Mononuclear cell (primary cell): ENCODE data around the gene CSNK2A1. TPM values are rescaled to one million over a fixed set of nuclear protein-coding genes. Genes with fewer than 3 reads are reported as not detected.

Experiments
- H3K27me3 ChIP-seq: 2 replicates; pipeline ENCODE4 v1.6.0; 2011; ENCODE audit warnings: low read length, control low read depth; ENCODE audit not compliant: insufficient read depth
- H3K4me1 ChIP-seq: 2 replicates; pipeline ENCODE4 v1.5.1; 2011; ENCODE audit warnings: mild to moderate bottlenecking, low read length, control low read depth; ENCODE audit not compliant: insufficient read depth
- H3K4me3 ChIP-seq: 2 replicates; pipeline ENCODE4 v1.5.1; 2011; ENCODE audit warnings: mild to moderate bottlenecking, low read length, moderate library complexity
- H3K9me3 ChIP-seq: 2 replicates; pipeline ENCODE4 v1.5.1; 2011; ENCODE audit warnings: low read depth, mild to moderate bottlenecking, control low read depth, low read length
- total RNA-seq: library from RNA; depleted of rRNA; stranded (reverse); fragments of >200 nt; gene quantifications from one replicate; pipeline ENCODE4 v1.2.3, GENCODE V29; 2012

CSNK2A1 gene
- total RNA-seq, 1 donor, result 54.7 TPM

DNA sequence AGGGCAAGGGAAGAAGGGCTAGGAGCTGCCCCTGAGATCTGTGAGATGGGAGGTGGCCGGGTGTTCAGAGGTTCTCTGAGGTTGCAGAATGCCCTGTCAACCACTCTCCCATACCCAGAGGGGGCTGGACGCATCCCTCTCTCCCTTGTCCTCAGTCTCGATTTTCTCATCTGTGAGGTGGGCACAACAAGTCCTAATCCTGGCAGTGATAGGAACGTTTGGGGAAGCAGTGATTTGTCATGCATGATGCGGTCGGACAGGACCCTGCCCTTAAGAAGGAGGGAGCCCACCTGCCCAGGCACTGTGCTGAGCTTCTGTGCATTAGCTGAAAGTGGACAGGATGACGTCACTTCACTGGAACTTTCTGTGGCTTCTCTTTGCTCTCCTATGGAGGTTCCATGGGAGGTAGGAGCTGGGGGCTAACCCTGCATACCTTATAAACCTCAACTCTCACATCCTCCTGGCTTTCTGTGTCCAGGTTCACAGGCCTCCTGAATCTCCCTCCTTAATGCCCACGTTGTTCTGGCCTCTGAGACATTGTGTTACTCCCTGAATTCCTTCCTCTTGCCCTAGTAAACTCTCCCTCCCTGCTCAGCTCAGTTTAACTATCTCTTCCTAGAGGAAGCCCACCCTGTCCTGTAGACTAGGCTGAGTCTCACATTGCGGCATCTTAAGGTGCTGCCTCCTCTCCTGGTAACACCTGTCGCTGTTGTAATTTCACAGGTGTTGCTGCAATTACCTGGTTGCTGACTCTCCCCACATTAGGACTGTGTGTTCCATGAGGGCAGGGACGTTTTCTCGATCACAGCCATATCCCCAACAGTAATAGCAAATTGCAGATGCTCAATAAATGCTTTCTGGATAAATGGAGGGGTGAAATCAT is 30.1 kb upstream of the CSNK2A1 start:
- Histone ChIP-seq H3K4me1 (no peaks in the 10 kb centered on the region), H3K4me3 (no peak overlapping the region), H3K9me3 (no peaks in the 10 kb centered on the region), H3K27me3 (peaks cover 3% of the 10 kb centered on the region)

DNA sequence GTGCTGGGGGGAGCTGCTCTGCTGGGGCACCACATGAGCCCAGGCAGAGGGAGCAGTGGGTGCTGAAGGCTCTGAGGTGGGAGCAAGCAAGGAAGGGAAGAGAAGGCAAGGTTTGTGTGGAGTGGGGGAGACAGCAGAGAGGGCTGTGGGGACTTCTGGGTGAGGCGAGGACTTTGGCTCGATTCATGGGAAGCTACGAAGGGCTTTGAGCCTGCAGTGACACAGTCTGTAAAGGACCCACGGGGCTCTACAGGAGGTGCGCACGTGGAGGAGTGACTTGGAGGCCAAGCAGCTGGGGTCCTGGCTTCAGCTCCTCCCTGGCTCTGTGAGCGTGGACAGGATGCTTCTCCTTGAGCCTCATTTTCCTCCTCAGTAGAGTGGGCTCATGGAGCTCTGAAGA is 29.1 kb upstream of the CSNK2A1 start:
- Histone ChIP-seq H3K4me1 (no peaks in the 10 kb centered on the region), H3K4me3 (no peak overlapping the region), H3K27me3 (peaks cover 3% of the 10 kb centered on the region), H3K9me3 (no peaks in the 10 kb centered on the region)

DNA sequence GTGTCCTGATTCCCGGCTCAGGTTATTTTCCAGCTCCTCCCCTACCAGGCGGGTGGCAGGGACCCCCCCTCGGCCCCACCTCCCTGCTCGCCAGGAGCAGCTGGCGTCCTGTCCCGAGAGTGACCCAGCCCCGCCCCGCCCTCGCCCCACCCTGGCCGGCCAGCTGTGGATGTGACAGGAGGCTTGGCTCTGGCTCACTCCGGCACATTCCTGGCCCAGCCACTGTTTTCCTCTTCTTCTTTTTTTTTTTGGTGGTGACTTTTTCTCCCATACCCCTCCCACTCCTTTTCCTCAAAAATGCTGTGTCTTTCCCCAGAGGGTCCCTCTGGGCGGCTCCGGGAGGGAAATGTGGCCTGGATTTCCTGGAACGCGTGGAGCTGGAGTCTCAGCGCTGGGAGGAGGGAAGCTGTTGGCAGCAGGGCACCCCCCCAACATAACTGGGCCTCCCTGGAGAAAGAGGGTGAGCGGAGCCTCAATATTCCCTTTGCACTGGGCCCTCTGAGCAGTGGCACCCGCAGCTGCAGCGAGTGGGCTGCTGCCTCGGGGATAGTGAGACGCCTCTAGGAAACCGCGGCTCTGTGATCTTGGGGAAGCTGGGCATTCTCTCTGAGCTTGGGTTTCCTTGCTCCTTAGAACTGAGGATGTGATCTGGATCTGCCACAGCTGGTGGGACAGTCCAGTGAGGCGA is 28.3 kb upstream of the CSNK2A1 start:
- peaks cover 3% of the 10 kb centered on the region for H3K27me3 ChIP-seq

DNA sequence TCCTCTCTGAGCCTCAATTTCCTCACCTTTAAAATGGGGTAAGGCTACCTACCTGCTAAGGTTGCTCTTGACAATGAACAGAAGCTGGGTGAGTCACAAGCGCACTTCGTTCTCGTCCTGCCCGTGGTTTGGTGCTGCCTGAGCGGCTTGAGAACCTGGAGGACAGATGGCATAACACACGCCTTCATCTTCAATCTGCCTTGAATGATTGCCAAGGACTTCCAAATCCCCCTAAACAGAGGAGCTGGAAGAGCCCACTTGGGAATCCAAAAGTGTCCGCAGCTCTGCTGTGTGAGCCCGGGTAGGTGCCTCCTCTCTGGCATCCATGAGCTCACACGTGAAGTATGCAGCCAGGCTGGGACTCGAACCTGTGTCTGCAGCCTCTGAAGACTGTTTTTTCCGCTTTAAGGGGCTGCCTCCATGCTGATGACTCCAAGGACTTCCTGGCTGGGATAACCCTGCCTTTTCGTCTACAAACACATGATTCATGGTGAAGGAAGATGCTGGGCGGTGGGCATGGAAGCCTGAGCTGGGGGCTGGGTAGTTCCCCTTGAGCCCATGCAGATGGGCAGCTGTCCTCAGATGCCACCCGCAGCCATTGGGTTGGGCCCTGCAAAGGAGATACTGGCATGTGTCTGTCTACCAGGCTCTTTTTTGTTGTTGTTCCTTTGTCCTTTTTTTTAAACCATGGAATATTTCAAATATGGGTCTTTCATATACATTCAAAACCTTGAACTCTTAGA is 25.3 kb upstream of the CSNK2A1 start:
- Histone ChIP-seq H3K4me3 (no peak overlapping the region), H3K4me1 (no peaks in the 10 kb centered on the region), H3K27me3 (peaks cover 3% of the 10 kb centered on the region), H3K9me3 (no peaks in the 10 kb centered on the region)

More for the DNA sequence above, 28.3 kb upstream of the CSNK2A1 start:
- Histone ChIP-seq H3K4me1 (no peaks in the 10 kb centered on the region), H3K4me3 (no peak overlapping the region), H3K9me3 (no peaks in the 10 kb centered on the region)

DNA sequence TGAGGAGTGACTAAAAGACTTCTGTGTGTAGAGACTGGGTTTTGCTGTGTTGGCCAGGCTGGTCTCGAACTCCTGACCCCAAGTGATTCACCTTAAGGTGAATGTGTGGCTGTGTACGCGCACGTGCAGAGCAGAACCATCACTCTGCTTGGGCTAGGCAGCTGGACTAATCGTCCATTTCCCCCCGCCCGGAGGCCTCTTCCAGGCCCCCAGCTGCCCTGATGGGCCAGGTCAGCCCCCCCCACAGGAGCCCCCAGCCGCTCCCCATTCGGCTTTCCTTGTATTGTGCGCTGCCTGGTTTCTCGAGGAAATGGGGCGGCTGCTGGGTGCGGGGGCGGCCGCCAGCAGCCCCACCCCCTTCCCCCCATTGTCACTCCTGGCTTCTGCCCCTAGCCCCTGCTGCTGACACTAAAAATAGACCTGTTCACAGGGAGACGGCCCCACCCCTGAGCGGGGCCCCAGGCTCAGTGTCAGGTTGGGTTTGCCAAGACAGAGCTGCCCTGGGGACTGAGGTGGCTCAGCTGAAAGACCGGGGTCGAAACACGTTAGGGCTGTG is 24.6 kb upstream of the CSNK2A1 start:
- H3K27me3 ChIP-seq, result peaks cover 3% of the 10 kb centered on the region
- no peak overlapping the region for H3K4me3 ChIP-seq
- H3K4me1 ChIP-seq, result no peaks in the 10 kb centered on the region
- no peaks in the 10 kb centered on the region for H3K9me3 ChIP-seq

DNA sequence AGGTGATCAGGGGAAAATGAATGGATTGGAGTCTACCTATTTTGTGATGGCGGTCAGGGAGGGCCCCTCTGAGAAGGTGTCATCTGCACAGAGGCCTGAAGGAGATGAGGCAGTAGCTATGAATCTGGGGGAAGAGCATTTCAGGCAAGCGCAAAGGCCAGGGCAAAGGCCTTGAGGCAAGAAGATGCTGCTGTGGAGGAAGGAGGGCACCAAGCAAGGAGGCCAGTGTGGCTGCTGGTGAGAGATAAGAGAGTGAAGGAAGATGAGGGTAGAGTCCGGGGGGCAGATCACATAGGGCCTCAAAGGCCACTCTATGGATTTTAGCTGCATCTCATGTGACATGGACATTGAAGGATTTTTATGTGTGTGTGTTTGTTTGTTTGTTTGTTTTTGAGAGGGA is 20.6 kb upstream of the CSNK2A1 start:
- Histone ChIP-seq H3K4me1 (no peaks in the 10 kb centered on the region), H3K9me3 (no peaks in the 10 kb centered on the region), H3K4me3 (no peak overlapping the region), H3K27me3 (no peaks in the 10 kb centered on the region)

DNA sequence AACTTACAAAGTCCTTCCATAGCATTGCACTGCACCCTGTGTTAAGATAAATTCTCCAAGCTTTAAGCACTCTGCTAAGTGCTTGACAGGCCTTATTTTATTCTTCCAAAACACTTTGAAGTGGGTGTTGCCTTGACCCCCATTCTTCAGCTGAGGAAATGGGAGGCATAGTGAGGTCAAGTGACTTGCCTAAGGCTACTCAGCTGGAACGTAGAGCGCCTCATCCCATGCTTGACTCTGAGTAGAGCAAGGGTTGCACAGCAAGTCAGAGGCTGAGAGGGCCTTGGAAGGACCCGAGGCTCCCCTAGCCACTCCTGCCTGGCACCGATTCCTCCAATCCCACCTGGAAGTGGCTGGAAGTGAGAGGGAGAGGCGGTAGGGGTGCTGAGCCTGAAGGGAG is 19.6 kb upstream of the CSNK2A1 start:
- H3K4me3 ChIP-seq, result no peak overlapping the region
- H3K4me1 ChIP-seq, result no peaks in the 10 kb centered on the region
- no peaks in the 10 kb centered on the region for H3K9me3 ChIP-seq
- H3K27me3 ChIP-seq, result no peaks in the 10 kb centered on the region

DNA sequence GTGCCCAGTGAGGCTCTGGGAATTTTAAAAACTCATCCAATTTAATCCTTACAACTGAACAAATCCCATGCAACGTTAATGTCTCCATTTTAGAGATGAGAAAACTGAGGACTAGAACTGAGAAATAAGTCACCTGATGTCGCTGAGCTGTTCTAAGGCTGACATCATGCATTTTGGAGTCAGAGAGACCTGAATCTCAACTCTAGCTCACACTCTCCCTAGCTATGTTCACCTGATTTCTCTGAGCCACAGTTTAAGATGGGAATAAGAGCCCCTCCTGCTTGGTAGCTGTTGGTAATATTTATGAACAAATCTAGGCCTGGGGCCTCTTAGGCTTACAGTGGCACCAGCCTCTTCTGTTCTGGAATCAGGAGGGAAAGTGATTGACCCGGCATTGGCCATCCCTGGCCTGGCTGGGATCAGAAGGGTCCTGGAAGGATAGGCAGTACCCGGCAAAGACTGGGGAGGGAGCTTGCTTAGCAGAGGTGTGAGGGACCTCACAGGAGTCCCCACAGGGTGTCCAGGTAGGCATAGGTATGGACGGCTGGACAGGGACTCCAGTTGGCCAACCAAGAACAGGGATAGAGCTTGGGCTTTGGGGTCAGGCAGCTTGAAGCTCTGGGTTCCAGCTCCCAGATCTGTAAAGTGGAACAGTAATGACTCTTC is 18.8 kb upstream of the CSNK2A1 start:
- Histone ChIP-seq H3K4me3 (no peak overlapping the region), H3K27me3 (no peaks in the 10 kb centered on the region), H3K4me1 (no peaks in the 10 kb centered on the region), H3K9me3 (no peaks in the 10 kb centered on the region)

DNA sequence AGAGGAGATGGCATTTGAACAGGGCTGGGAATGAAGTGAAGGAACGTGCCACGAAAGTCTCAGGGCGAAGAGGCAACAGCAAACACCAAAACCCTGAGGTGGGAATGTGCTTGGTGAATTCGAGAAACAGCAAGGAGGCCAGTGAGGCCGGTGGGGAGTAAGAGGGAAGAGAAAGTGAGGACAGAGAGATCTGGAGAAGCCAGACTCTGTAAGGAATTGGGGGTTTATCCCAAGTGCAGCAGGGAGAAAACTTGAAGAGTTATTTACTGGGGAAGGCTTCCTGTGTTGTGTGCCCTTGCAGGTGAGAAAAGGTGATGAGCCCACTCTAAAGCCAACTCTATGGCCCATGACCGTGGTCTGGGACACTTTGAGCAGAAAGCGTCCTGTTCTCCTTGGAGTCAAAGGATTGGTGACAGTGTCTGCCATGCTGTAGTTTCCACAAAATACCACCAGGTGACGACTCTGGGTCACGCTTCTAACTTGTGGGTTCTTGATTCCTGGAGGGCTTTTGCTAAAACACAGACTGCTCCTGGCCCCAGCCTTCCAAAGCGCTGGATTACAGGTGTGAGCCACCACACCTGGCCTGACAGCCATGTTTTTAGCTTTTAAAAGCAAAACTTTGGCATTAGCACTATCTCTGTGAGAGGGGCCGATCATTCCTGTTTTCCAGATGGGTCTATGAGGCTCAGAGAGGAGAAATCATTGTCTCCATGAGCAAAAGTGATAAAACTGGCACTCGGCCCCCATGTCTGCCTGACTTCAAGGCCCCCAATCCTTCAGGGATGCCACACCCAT is 18.0 kb upstream of the CSNK2A1 start:
- H3K27me3 ChIP-seq, result no peaks in the 10 kb centered on the region
- no peaks in the 10 kb centered on the region for H3K4me1 ChIP-seq
- H3K9me3 ChIP-seq, result no peaks in the 10 kb centered on the region
- H3K4me3 ChIP-seq, result no peak overlapping the region

DNA sequence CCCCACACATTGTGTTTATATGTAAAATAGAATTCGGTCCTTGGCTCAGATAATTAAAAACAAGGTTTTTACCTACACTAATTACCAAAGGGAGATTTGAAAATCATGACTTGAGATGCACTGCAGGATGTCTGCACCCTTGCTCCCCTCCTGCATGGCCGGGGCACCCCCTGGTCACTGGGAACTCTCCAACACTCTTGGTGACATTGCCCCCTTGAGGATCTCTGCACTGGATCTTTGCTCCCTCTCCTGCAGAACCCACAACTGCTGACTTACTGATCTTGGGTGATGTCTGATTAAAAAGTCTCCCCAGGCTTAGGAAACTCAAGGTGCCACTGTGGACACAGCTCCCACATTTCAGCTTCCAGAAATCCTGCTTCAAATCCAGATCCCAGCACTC is 17.1 kb upstream of the CSNK2A1 start:
- Histone ChIP-seq H3K4me1 (no peaks in the 10 kb centered on the region), H3K4me3 (no peak overlapping the region), H3K9me3 (no peaks in the 10 kb centered on the region), H3K27me3 (no peaks in the 10 kb centered on the region)

DNA sequence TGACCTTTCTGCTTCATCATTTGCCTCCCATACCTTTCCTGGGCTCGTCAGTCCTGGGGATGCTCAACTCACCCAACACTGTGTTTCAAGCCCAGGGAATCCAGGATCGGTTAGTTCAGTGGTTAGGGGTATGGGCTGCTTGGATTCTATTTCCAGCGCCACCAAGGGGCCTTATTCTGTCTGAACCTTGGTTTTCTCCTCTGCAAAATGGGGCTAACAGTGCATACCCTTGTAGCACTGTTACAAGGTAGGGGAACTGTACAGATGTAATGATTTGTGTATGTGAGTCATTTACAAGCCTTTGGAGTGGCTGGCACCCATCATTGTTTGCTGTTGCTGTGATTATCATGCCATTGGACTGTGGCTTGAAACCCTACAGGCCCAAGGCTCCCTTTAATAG is 14.5 kb upstream of the CSNK2A1 start:
- Histone ChIP-seq H3K4me3 (no peak overlapping the region), H3K4me1 (no peaks in the 10 kb centered on the region), H3K27me3 (peaks cover 3% of the 10 kb centered on the region), H3K9me3 (no peaks in the 10 kb centered on the region)

DNA sequence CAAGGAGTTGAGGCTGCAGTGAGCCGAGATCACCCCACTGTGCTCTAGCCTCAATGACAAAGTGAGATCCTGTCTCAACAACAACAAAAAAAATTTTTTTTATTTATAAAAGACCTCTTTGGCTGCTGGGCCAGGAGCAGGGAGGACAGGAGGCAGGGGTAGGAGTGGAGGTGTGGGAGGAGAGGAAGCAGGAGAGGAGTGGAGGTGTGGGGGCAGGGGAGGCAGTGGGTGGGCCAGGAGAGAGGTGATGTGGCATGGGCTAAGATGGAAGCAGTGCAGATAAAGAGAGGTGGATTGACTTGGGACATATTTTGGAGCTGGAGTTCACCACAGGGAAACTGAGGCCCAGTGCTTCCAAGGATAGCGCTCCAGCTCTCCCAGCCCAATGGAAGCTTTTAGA is 13.4 kb upstream of the CSNK2A1 start:
- Histone ChIP-seq H3K9me3 (no peaks in the 10 kb centered on the region), H3K27me3 (peaks cover 3% of the 10 kb centered on the region), H3K4me3 (no peak overlapping the region), H3K4me1 (no peaks in the 10 kb centered on the region)

DNA sequence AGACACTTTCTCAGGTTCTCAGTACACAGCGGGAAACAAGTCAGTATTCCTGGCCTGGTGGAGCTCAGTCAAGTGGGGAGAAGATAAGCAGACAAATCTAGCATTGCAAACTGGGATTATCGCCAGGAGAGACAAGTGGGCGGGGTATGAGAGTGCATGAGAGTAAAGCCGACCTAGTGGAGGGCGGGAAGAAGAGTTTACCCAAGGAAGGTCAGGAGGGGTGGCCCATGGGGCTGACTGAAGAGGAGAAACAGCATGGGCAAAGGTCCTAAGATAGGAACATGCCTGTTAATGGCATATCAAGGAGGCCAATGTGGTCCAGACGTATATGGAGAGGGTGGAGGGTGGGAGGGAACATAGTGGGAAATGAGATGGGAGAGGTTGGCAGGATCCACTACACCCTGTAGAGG is 12.4 kb upstream of the CSNK2A1 start:
- Histone ChIP-seq H3K4me3 (no peak overlapping the region), H3K9me3 (no peaks in the 10 kb centered on the region), H3K4me1 (no peaks in the 10 kb centered on the region), H3K27me3 (peaks cover 3% of the 10 kb centered on the region)

DNA sequence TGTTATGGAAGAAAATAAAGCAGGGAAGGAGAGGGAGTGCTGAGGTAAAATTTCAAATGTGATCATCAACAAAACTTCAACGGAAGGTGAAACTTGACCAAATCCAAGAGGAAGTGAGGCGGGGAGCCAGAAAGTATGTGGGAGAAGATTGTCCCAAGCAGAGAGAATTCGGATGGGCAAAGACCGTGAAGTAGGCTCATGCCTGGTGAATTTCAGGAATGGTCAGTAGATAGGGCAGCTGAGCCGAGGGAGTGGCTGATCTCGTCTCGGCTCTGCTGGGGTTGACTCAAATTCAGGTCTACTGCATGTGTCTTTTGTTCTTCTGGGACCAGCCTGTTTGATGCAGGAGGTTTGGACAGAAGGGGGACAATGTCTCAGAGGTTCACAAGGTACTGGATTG is 7.0 kb upstream of the CSNK2A1 start:
- Histone ChIP-seq H3K27me3 (peaks cover 10% of the 10 kb centered on the region), H3K4me1 (no peaks in the 10 kb centered on the region)

More for the DNA sequence above, 7.0 kb upstream of the CSNK2A1 start:
- Histone ChIP-seq H3K9me3 (no peaks in the 10 kb centered on the region), H3K4me3 (no peak overlapping the region)
